Sigmoid colon (tissue), 3 donors: ENCODE data around the gene GRAMD1A.

ENCODE experiments used
- POLR2A ChIP-seq, 2 donors: fragments of 450-650 bp; IDR thresholded peaks; one replicate each; pipeline ENCODE4 v1.6.1; 2016; ENCODE audit warnings: antibody characterized with exemption in 2 of 2, mild to moderate bottlenecking in 2 of 2, moderate library complexity in 2 of 2
- TF ChIP-seq, protein P1 (sequence below), 4 experiments: fragments of 450-650 bp in 3 of 4; fragments of 200-600 bp in 1 of 4; IDR thresholded peaks; one replicate each; pipeline ENCODE4 v1.5.1; 2016 to 2019; ENCODE audit warnings: antibody characterized with exemption in 4 of 4, mild to moderate bottlenecking in 3 of 4, moderate library complexity in 2 of 4

DNA sequence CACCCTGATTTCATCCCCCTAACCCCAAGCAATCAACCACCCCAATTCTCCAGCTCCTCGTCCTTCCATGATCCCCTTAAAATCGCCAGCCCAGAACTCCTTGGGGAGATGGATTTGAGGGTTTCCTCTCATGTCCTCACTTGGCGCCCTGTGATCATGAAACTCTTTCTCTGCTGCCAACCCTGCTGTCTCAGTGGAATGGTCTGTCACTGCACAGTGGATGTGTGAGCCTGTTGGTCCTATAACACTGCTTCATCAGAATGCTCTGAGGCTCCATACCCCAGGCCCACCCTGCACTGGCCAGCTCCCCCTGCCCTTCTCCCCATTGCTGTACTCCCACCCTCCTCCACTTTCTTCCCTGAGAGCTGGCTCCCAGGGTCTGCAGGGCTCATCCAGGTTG lies 23.5 kb upstream of the GRAMD1A start:
- TF ChIP-seq, protein P1, sequence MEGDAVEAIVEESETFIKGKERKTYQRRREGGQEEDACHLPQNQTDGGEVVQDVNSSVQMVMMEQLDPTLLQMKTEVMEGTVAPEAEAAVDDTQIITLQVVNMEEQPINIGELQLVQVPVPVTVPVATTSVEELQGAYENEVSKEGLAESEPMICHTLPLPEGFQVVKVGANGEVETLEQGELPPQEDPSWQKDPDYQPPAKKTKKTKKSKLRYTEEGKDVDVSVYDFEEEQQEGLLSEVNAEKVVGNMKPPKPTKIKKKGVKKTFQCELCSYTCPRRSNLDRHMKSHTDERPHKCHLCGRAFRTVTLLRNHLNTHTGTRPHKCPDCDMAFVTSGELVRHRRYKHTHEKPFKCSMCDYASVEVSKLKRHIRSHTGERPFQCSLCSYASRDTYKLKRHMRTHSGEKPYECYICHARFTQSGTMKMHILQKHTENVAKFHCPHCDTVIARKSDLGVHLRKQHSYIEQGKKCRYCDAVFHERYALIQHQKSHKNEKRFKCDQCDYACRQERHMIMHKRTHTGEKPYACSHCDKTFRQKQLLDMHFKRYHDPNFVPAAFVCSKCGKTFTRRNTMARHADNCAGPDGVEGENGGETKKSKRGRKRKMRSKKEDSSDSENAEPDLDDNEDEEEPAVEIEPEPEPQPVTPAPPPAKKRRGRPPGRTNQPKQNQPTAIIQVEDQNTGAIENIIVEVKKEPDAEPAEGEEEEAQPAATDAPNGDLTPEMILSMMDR (IDR thresholded peaks at IDR 0.05) = no peak
- TF ChIP-seq POLR2A (IDR thresholded peaks at IDR 0.05) = no peak
